GM12878 (cell line): Measurements from ENCODE around the gene PLD4. TPM values are rescaled to one million over a fixed set of nuclear protein-coding genes. Genes with fewer than 3 reads are reported as not detected.

Experiments used
- ATAC-seq: fragments of 200-7000 bp; cut with Tn5 transposase; 3 replicates; pipeline ENCODE4 v1.9.1; 2020; ENCODE audit warnings: mild to moderate bottlenecking, moderate library complexity
- BruUV-seq: library from RNA; stranded (reverse); fragments of 400-500 nt; replicated peaks from 2 replicates; lab custom pipeline; 2021; lab: Mats Ljungman, UMichigan
- CTCF ChIA-PET: fragments of 300-600 bp; sonication (Branson Sonifier 250); formaldehyde crosslinking; extraction: SDS; loops from one replicate; lab custom pipeline; 2021; ENCODE audit warnings: inconsistent platforms; lab: Yijun Ruan, JAX
- POLR2A ChIA-PET: fragments of 350-600 bp; formaldehyde crosslinking; extraction: SDS; loops from one replicate; lab custom pipeline; 2021; ENCODE audit warnings: inconsistent platforms; lab: Charles Lee
- RAD21 ChIA-PET: fragments of 300-600 bp; sonication (Branson Sonifier 250); formaldehyde crosslinking; loops from one replicate; lab custom pipeline; 2023; ENCODE audit warnings: antibody characterized with exemption; ENCODE audit not compliant: unreplicated experiment; lab: Charles Lee
- SMC1A ChIA-PET: fragments of 300-600 bp; sonication (Branson Sonifier 250); formaldehyde crosslinking; loops from one replicate; lab custom pipeline; 2023; ENCODE audit not compliant: unreplicated experiment, uncharacterized antibody; lab: Charles Lee
- DNase-seq: peaks from one replicate; pipeline ENCODE4 v3.0.0-alpha.2; 2011; ENCODE audit warnings: low read depth, low spot score
- FAIRE-seq: peaks from 3 replicates; lab custom pipeline; 2011; peaks lifted over from hg19 to GRCh38; lab: Jason Lieb, UNC
- H2AFZ ChIP-seq: 2 replicates; pipeline ENCODE4 v1.6.0; 2011; ENCODE audit warnings: low read depth, low read length, control low read depth; ENCODE audit not compliant: control insufficient read depth
- H3K27ac ChIP-seq: 2 replicates; pipeline ENCODE4 v1.5.1; 2011; ENCODE audit warnings: control low read depth; ENCODE audit not compliant: control insufficient read depth, insufficient read depth
- H3K27me3 ChIP-seq, 2 experiments: replicated peaks in 1 of 2; 2 replicates each; pipeline versions ENCODE4 v1.6.0 to v1.6.1; 2011; ENCODE audit warnings: low read length in 1 of 2; ENCODE audit not compliant: control insufficient read depth in 2 of 2, insufficient read depth in 2 of 2
- H3K36me3 ChIP-seq, 2 experiments: 2 replicates each; pipeline ENCODE4 v1.5.1; 2011; ENCODE audit warnings: low read length in 1 of 2; ENCODE audit not compliant: control insufficient read depth in 2 of 2, insufficient read depth in 2 of 2
- H3K4me1 ChIP-seq: 2 replicates; pipeline ENCODE4 v1.6.1; 2011; ENCODE audit warnings: mild to moderate bottlenecking, low read length, moderate library complexity, mixed read lengths; ENCODE audit not compliant: control insufficient read depth, insufficient read depth
- H3K4me2 ChIP-seq: 2 replicates; pipeline ENCODE4 v1.6.0; 2011; ENCODE audit warnings: control low read depth; ENCODE audit not compliant: control insufficient read depth, insufficient read depth
- H3K4me3 ChIP-seq: fragments of 200-600 bp; sonication (generic); 2 replicates; pipeline ENCODE4 v1.5.1; 2016
- H3K79me2 ChIP-seq: 2 replicates; pipeline ENCODE4 v1.6.0; 2011; ENCODE audit warnings: low read length; ENCODE audit not compliant: control insufficient read depth, insufficient read depth
- H3K9ac ChIP-seq: 2 replicates; pipeline ENCODE4 v1.8.0; 2011; ENCODE audit warnings: low read length, control low read depth, mixed read lengths; ENCODE audit not compliant: control insufficient read depth, insufficient read depth
- H3K9me3 ChIP-seq: replicated peaks from 3 replicates; pipeline ENCODE4 v1.5.1; 2011; ENCODE audit warnings: mild to moderate bottlenecking, low read length; ENCODE audit not compliant: control insufficient read depth, insufficient read depth
- H4K20me1 ChIP-seq: 2 replicates; pipeline ENCODE4 v1.6.0; 2011; ENCODE audit not compliant: control insufficient read depth, insufficient read depth
- CHD1 ChIP-seq: IDR thresholded peaks from 2 replicates; pipeline ENCODE4 v1.6.1; 2012; ENCODE audit warnings: low read depth, low read length, improper control_type of control experiment
- PRDM15 ChIP-seq: fragments of 450-650 bp; formaldehyde crosslinking; IDR thresholded peaks from 2 replicates; pipeline ENCODE4 v1.4.0; 2020; ENCODE audit warnings: mild to moderate bottlenecking, moderate library complexity
- WGBS: methylation state at CpG from one replicate; pipeline ENCODE4 v1.1.6; 2016; ENCODE audit warnings: low lambda C conversion rate; ENCODE audit not compliant: insufficient replicate concordance, insufficient coverage; ENCODE audit errors: missing lambda C conversion rate; 5-methylcytosine and 5-hydroxymethylcytosine counted together
- in situ Hi-C: fragments of 300-500 bp; cut with MboI; formaldehyde crosslinking; loops from 9 replicates; pipeline ENCODE4 v1.14.3; 2018; ENCODE audit warnings: mixed read lengths
- intact Hi-C: fragments of 100-400 bp; cut with micrococcal nuclease; formaldehyde crosslinking; loops from one replicate; pipeline ENCODE4 v1.14.2; 2022; ENCODE audit not compliant: unreplicated experiment
- polyA plus RNA-seq, 11 experiments: library from polyadenylated mRNA; depleted of rRNA in 4 of 11; unstranded in 6 of 11; stranded (reverse) in 5 of 11; fragments of >200 nt; fragmentation: Nextera tagmentation in 4 of 11; fragmentation: Illumina TruSeq in 1 of 11; extraction: Ambion mirVana in 4 of 11; extraction: Trizol in 1 of 11; gene quantifications; 1 replicate in 1 of 11; 2 replicates in 10 of 11; pipeline versions ENCODE4 v1.2.1 to v1.2.3, GENCODE V29; 2011 to 2016; ENCODE audit warnings: inconsistent platforms in 2 of 11, missing spikeins in 2 of 11, low read depth in 1 of 11
- total RNA-seq, 4 experiments: library from RNA; depleted of rRNA in 3 of 4; stranded (reverse); fragments of >200 nt in 3 of 4; fragmentation: Illumina TruSeq in 1 of 4; extraction: Trizol in 1 of 4; gene quantifications; 2 replicates each; pipeline versions ENCODE4 v1.2.1 to v1.2.3, GENCODE V29; 2013 to 2021

Gene PLD4
- total and polyA plus RNA-seq, 10 of the 15 experiments (the other 5 are each of a cell fraction or from before 2014, with no cell fraction given): 0.20 to 57.7 (median 9.9) TPM

- Histone ChIP-seq H3K27ac (no peak overlapping the region), H2AFZ (no peak overlapping the region), H3K27me3 (peaks cover 0 to 3% of the 10 kb centered on the region in 2 experiments; a peak in 1 of 4 replicates), H3K9me3 (no peaks in the 10 kb centered on the region), H3K4me1 (no peaks in the 10 kb centered on the region), H3K4me2 (no peak overlapping the region), H4K20me1 (no peaks in the 10 kb centered on the region), H3K36me3 (no peaks in the 10 kb centered on the region), H3K79me2 (no peaks in the 10 kb centered on the region), H3K9ac (no peak overlapping the region), H3K4me3 (no peak overlapping the region)
- POLR2A ChIA-PET: interaction anchor here (0.6 kb wide), 1 partner anchor 323 kb away, joined by 3 read pairs; no protein-coding TSS in a partner anchor
- FAIRE-seq (no peak), DNase-seq (no peak), ATAC-seq (no peak)
- in situ Hi-C loops: loop anchor here (10.0 kb wide), 1 partner anchor 150 kb away; no protein-coding TSS in a partner anchor
- BruUV-seq: no TSS peak
- RAD21 ChIA-PET: interaction anchor here (1.4 kb wide), 1 partner anchor 81 kb away, joined by 4 read pairs; no protein-coding TSS in a partner anchor
- CTCF ChIA-PET: interaction anchor here (1.5 to 2.5 kb wide), 3 partner anchors 40 to 150 kb away, joined by 3 to 13 read pairs (median 4); no protein-coding TSS in a partner anchor
- intact Hi-C loops: loop anchor here (5.0 to 10.0 kb wide), 3 partner anchors 38 to 153 kb away; partner anchors contain the start of gene AHNAK2
- WGBS: 46% methylated on average over 27 of the region's 30 CpGs
- SMC1A ChIA-PET: interaction anchor here (1.0 kb wide), 1 partner anchor 126 kb away, joined by 3 read pairs; no protein-coding TSS in a partner anchor
- TF ChIP-seq CHD1: no peak
- TF ChIP-seq PRDM15 (CRISPR knock-in tag): no peak
Measured at GRCh38 chr14:104894331-104895206, 30.1 kb upstream of the PLD4 start.
